HG03565 (cell line): ENCODE measurements around the gene TP53TG3F.
"Not testable (repeated sequence)": the region's sequence is repeated elsewhere in the genome, so short reads cannot be mapped to it uniquely, and the experiment has no call there.

Source experiments
- ATAC-seq: cut with Tn5 transposase; IDR thresholded peaks from one replicate; pipeline ENCODE4 v1.9.1; 2021; ENCODE audit warnings: mild to moderate bottlenecking, moderate library complexity; ENCODE audit not compliant: unreplicated experiment

Gene TP53TG3F

GRCh38 chr16:33459312-33459711, at the start of gene TP53TG3F:
Gene TP53TG3F, plus strand, starts transcription at chr16:33459612. Its CDS starts 68 bp downstream, at chr16:33459680.
- ATAC-seq, result not testable (repeated sequence)

- ATAC-seq, result not testable (repeated sequence)
These were observed 32.2 kb downstream of the TP53TG3F start for GRCh38 chr16:33491611-33492010.

GRCh38 chr16:33507231-33507630, 47.8 kb downstream of the TP53TG3F start:
- not testable (repeated sequence) for ATAC-seq

- not testable (repeated sequence) for ATAC-seq
These were observed 49.7 kb downstream of the TP53TG3F start for GRCh38 chr16:33509070-33509469.

GRCh38 chr16:33509906-33510305, 50.5 kb downstream of the TP53TG3F start:
- not testable (repeated sequence) for ATAC-seq
